Spleen (tissue), 7 donors: ENCODE data around the gene ABHD17C.

Experiments
- POLR2A ChIP-seq, 3 donors: fragments of 450-650 bp; IDR thresholded peaks; one replicate each; pipeline ENCODE4 v1.5.1; 2017; ENCODE audit warnings: antibody characterized with exemption in 3 of 3, mild to moderate bottlenecking in 1 of 3
- TF ChIP-seq, protein P1 (sequence below), 11 experiments: fragments of 200-600 bp in 7 of 11; fragments of 450-650 bp in 4 of 11; sonication (generic) in 4 of 11; IDR thresholded peaks in 8 of 11; conservative IDR thresholded peaks in 3 of 11; 1 replicate in 7 of 11; 2 replicates in 4 of 11; pipeline versions ENCODE4 v1.4.0 to v1.8.0; 2016 to 2021; ENCODE audit warnings: antibody characterized with exemption in 11 of 11, inconsistent platforms in 4 of 11, mild to moderate bottlenecking in 1 of 11
- donor health status: DM: no; HTN: no; CAD: no; lungs with moderate emphysema.
- donor health status: DM: no; HTN: no; CAD: no.
- donor health status: DM: no; HTN: no; CAD: no.

- TF ChIP-seq, protein P1, sequence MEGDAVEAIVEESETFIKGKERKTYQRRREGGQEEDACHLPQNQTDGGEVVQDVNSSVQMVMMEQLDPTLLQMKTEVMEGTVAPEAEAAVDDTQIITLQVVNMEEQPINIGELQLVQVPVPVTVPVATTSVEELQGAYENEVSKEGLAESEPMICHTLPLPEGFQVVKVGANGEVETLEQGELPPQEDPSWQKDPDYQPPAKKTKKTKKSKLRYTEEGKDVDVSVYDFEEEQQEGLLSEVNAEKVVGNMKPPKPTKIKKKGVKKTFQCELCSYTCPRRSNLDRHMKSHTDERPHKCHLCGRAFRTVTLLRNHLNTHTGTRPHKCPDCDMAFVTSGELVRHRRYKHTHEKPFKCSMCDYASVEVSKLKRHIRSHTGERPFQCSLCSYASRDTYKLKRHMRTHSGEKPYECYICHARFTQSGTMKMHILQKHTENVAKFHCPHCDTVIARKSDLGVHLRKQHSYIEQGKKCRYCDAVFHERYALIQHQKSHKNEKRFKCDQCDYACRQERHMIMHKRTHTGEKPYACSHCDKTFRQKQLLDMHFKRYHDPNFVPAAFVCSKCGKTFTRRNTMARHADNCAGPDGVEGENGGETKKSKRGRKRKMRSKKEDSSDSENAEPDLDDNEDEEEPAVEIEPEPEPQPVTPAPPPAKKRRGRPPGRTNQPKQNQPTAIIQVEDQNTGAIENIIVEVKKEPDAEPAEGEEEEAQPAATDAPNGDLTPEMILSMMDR (IDR thresholded peaks at IDR 0.05 in 8 of 11, conservative IDR thresholded peaks at IDR 0.05 in 3 of 11): no peak
- no peak for TF ChIP-seq POLR2A (IDR thresholded peaks at IDR 0.05)
Measured at GRCh38 chr15:80703081-80703480, 8.0 kb downstream of the ABHD17C start.
